Raji (cell line): ENCODE results near the gene TANGO2.

ENCODE experiments used
- POLR2A ChIP-seq: IDR thresholded peaks from 2 replicates; pipeline ENCODE4 v1.6.1; 2011; ENCODE audit warnings: low read depth, low read length, control low read depth; ENCODE audit not compliant: insufficient read depth

The TANGO2 gene

GRCh38 chr22:20020533-20021195 lies at the start of gene TANGO2:
Gene TANGO2 (plus strand): TSS chr22:20021110. CDS start chr22:20036799, 15,689 bp downstream.
- peak; percentile 89 for TF ChIP-seq POLR2A

GRCh38 chr22:19971276-19972124 lies 49.4 kb upstream of the TANGO2 start:
- TF ChIP-seq POLR2A = no peak

- no peak for TF ChIP-seq POLR2A
These were observed 48.7 kb upstream of the TANGO2 start for GRCh38 chr22:19972251-19972650.

GRCh38 chr22:19972652-19973550 lies 48.0 kb upstream of the TANGO2 start:
- TF ChIP-seq POLR2A = no peak

GRCh38 chr22:19973551-19974267 lies 47.2 kb upstream of the TANGO2 start:
- no peak for TF ChIP-seq POLR2A

GRCh38 chr22:19974268-19974861 lies 46.5 kb upstream of the TANGO2 start:
- TF ChIP-seq POLR2A = no peak

- TF ChIP-seq POLR2A = no peak
These were observed 45.8 kb upstream of the TANGO2 start for GRCh38 chr22:19974935-19975706.

GRCh38 chr22:19975707-19976035 lies 45.2 kb upstream of the TANGO2 start:
- no peak for TF ChIP-seq POLR2A

GRCh38 chr22:19976671-19977070 lies 44.2 kb upstream of the TANGO2 start:
- TF ChIP-seq POLR2A = no peak

GRCh38 chr22:19977296-19978243 lies 43.3 kb upstream of the TANGO2 start:
- TF ChIP-seq POLR2A = no peak

- no peak for TF ChIP-seq POLR2A
These were observed 42.2 kb upstream of the TANGO2 start for GRCh38 chr22:19978748-19979147.

GRCh38 chr22:19979712-19980493 lies 41.0 kb upstream of the TANGO2 start:
- no peak for TF ChIP-seq POLR2A

- TF ChIP-seq POLR2A = no peak
These were observed 40.1 kb upstream of the TANGO2 start for GRCh38 chr22:19980766-19981165.
